Stomach (tissue), 9 donors: ENCODE results near the gene KAZALD1. TPM values are rescaled to one million over a fixed set of nuclear protein-coding genes. Genes with fewer than 3 reads are reported as not detected.
A peak's percentile ranks its signal among the peaks of the same experiment; 100 is the strongest.

Experiments used
- DNase-seq, 2 donors: peaks; one replicate each; pipeline versions ENCODE4 v3.0.0 to v3.0.0-alpha.2; 2013 to 2019
- H3K27ac ChIP-seq, 5 donors: fragments of 200-600 bp in 4 of 5; sonication (generic) in 4 of 5; one replicate each; pipeline ENCODE4 v1.5.1; 2013 to 2019; ENCODE audit warnings: mild to moderate bottlenecking in 1 of 5, moderate library complexity in 1 of 5
- H3K27me3 ChIP-seq, 3 donors: fragments of 200-600 bp; sonication (generic); one replicate each; pipeline ENCODE4 v1.5.1; 2017 to 2019; ENCODE audit warnings: mixed run types in 1 of 3
- H3K36me3 ChIP-seq, 4 donors: fragments of 200-600 bp; sonication (generic); 1 replicate in 3 of 4; 2 replicates in 1 of 4; pipeline ENCODE4 v1.5.1; 2016 to 2019
- H3K4me1 ChIP-seq, 4 donors: fragments of 200-600 bp; sonication (generic); one replicate each; pipeline ENCODE4 v1.5.1; 2016 to 2019
- H3K4me3 ChIP-seq, 4 donors: fragments of 200-600 bp; sonication (generic) in 3 of 4; one replicate each; pipeline ENCODE4 v1.5.1; 2016 to 2019; ENCODE audit warnings: mild to moderate bottlenecking in 1 of 4
- H3K9me3 ChIP-seq, 4 donors: fragments of 200-600 bp; sonication (generic); one replicate each; pipeline ENCODE4 v1.5.1; 2016 to 2019
- CTCF ChIP-seq, 7 experiments: fragments of 450-650 bp in 4 of 7; fragments of 200-600 bp in 3 of 7; sonication (generic) in 3 of 7; IDR thresholded peaks; one replicate each; pipeline ENCODE4 v1.5.1; 2016 to 2019; ENCODE audit warnings: antibody characterized with exemption in 7 of 7, control low read depth in 2 of 7, mild to moderate bottlenecking in 1 of 7
- EP300 ChIP-seq: sonication (generic); formaldehyde crosslinking; IDR thresholded peaks from one replicate; pipeline ENCODE4 v1.6.1; 2017; ENCODE audit warnings: antibody characterized with exemption
- POLR2A ChIP-seq, 4 donors: fragments of 450-650 bp; IDR thresholded peaks; one replicate each; pipeline ENCODE4 v1.6.1; 2016; ENCODE audit warnings: antibody characterized with exemption in 4 of 4, control low read depth in 2 of 4, mild to moderate bottlenecking in 1 of 4, moderate library complexity in 1 of 4
- POLR2AphosphoS5 ChIP-seq, 3 donors: sonication (generic); formaldehyde crosslinking; IDR thresholded peaks; one replicate each; pipeline ENCODE4 v1.6.1; 2016; ENCODE audit warnings: antibody characterized with exemption in 3 of 3
- WGBS, 5 donors: extraction: QIAGEN DNeasy Blood & Tissue Kit in 3 of 5; methylation state at CpG; one replicate each; pipeline versions ENCODE4 v1.1.5 to v1.1.7; 2013 to 2018; 5-methylcytosine and 5-hydroxymethylcytosine counted together
- intact Hi-C: fragments of 100-400 bp; cut with DNase I; formaldehyde crosslinking; loops from one replicate; pipeline ENCODE4 v1.15.1; 2023; ENCODE audit warnings: low total_unique reads
- polyA plus RNA-seq, 3 donors: library from polyadenylated mRNA; stranded (reverse); fragments of 200-250 nt; gene quantifications; one replicate each; pipeline ENCODE4 v1.2.3, GENCODE V29; 2013
- total RNA-seq, 5 donors: library from RNA; depleted of rRNA; stranded (reverse); fragments of >200 nt; gene quantifications; one replicate each; pipeline versions ENCODE4 v1.1.0 to v1.2.3, GENCODE V29; 2014 to 2016
- donor health status: healthy with polysubstance abuse.
- donor health status: Bipolar disorder and iron deficiency.
- donor health status: healthy.

KAZALD1 gene
- total and polyA plus RNA-seq, 8 donors, result 2.2 to 35.5 (median 12.0) TPM; not detected in 1

- TF ChIP-seq POLR2AphosphoS5 (IDR thresholded peaks at IDR 0.05), result no peak
- Histone ChIP-seq H3K36me3 (no peaks in the 10 kb centered on the region), H3K4me1 (peaks cover 0 to 11% (median 3%) of the 10 kb centered on the region in 4 donors), H3K27ac (no peak overlapping the region), H3K27me3 (peaks cover 0 to 85% (median 28%) of the 10 kb centered on the region in 3 donors), H3K4me3 (no peak overlapping the region), H3K9me3 (no peaks in the 10 kb centered on the region)
- WGBS, 5 donors, result 6 to 16% (median 11%) methylated on average over 4 of the region's 4 CpGs
- no peak for DNase-seq
- intact Hi-C loops, result no loop called here
These were observed 14.0 kb downstream of the KAZALD1 start for GRCh38 chr10:101075775-101076174.

GRCh38 chr10:101076630-101077029 lies 14.8 kb downstream of the KAZALD1 start:
- H3K36me3 ChIP-seq, result no peaks in the 10 kb centered on the region
- no peak for DNase-seq
- no peak overlapping the region for H3K4me3 ChIP-seq
- 72 to 80% (median 78%) methylated on average over 5 of the region's 5 CpGs for WGBS, 5 donors
- TF ChIP-seq POLR2AphosphoS5 (IDR thresholded peaks at IDR 0.05) (no peak), EP300 (no peak), POLR2A (IDR thresholded peaks at IDR 0.05) (no peak), CTCF (IDR thresholded peaks at IDR 0.05) (no peak)
- H3K4me1 ChIP-seq, result peaks cover 0 to 6% (median 1%) of the 10 kb centered on the region in 4 donors
- intact Hi-C loops, result no loop called here
- no peaks in the 10 kb centered on the region for H3K9me3 ChIP-seq
- peaks cover 0 to 91% (median 28%) of the 10 kb centered on the region in 3 donors for H3K27me3 ChIP-seq
- no peak overlapping the region for H3K27ac ChIP-seq

GRCh38 chr10:101079874-101080273 lies 18.1 kb downstream of the KAZALD1 start:
- H3K36me3 ChIP-seq, result no peaks in the 10 kb centered on the region
- H3K27me3 ChIP-seq, result peaks cover 0 to 92% (median 29%) of the 10 kb centered on the region in 3 donors
- H3K4me3 ChIP-seq, result no peak overlapping the region

GRCh38 chr10:101080933-101081931 lies 19.4 kb downstream of the KAZALD1 start:
- Histone ChIP-seq H3K9me3 (no peaks in the 10 kb centered on the region), H3K4me3 (no peak overlapping the region), H3K4me1 (no peaks in the 10 kb centered on the region), H3K27ac (no peak overlapping the region), H3K36me3 (no peaks in the 10 kb centered on the region), H3K27me3 (peaks cover 0 to 92% (median 26%) of the 10 kb centered on the region in 3 donors)
- peak in 1 of 2 donors; percentile 64 for DNase-seq
- WGBS, 5 donors, result 36 to 42% (median 37%) methylated on average over 5 of the region's 5 CpGs
- intact Hi-C loops, result no loop called here
- TF ChIP-seq POLR2A (IDR thresholded peaks at IDR 0.05), result no peak
- TF ChIP-seq POLR2AphosphoS5 (IDR thresholded peaks at IDR 0.05), result no peak
- no peak for TF ChIP-seq CTCF (IDR thresholded peaks at IDR 0.05)
- TF ChIP-seq EP300, result no peak

More at GRCh38 chr10:101079874-101080273, 18.1 kb downstream of the KAZALD1 start:
- intact Hi-C loops, result no loop called here
- 45 to 88% (median 80%) methylated on average over 1 of the region's 1 CpG for WGBS, 5 donors
- TF ChIP-seq POLR2A (IDR thresholded peaks at IDR 0.05) (no peak), EP300 (no peak), CTCF (IDR thresholded peaks at IDR 0.05) (no peak), POLR2AphosphoS5 (IDR thresholded peaks at IDR 0.05) (no peak)
- H3K27ac ChIP-seq, result no peak overlapping the region
- no peak for DNase-seq
- no peaks in the 10 kb centered on the region for H3K9me3 ChIP-seq
- H3K4me1 ChIP-seq, result no peaks in the 10 kb centered on the region
